Measurements from ENCODE around the gene ANXA8L1.
"Not testable (repeated sequence)": the region's sequence is repeated elsewhere in the genome, so short reads cannot be mapped to it uniquely, and the experiment has no call there.

The ANXA8L1 gene

DNA sequence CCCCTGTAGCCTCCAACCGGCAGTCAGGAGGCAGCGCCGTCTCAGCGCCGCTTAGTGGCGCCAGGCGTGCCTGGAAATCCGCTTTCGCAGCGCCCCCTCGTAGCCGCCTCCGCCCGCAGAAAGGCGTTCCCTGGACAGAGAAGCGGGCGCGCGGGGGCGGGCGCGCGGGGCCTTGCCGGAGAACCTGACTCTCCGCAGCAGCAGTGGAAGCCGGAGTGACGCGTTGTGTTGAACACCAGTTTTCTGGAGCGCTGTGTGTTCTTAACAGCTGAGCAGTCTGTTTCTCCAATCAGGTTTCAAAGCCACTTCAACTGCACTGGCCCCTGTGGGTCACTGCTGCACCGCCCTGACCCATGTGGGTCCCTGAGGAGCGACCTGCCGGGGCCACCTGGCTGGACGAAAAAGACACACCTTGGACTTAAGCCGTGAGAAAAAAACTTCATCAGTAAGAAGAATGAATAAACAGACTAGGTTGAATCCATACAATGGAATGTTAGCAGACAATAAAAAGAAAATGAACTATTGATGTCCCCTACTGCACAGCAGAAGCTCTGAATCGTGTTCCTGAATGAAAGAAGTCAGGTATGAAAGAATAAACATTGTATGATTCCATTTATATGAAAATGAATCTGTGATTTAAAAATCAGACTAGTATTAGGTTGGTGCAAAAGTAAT, 22.8 kb downstream of the ANXA8L1 start:
- not testable (repeated sequence) for DNase-seq (ENCODE audit: low spot score)

GRCh38 chr10:46409556-46409955, 34.0 kb downstream of the ANXA8L1 start:
- DNase-seq (ENCODE audit: low spot score), result not testable (repeated sequence)

DNA sequence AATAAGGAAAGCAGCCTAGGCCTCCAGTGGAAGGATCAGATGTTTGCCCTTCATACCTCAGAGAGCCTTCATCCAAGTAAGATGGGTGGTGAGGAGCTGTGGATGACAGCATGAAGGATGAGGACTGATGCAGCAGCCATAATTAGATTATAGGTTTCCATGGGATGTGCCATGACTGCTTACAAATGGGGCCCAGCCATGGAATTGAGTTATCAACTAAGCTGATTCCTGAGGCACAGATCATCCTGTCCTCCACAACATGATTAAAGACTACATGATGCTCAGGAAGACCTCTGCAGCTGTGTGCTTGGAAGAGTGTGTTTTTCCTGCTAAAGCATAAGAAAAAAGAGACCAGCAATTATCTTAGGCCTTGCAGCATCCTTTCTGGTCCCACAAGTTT, 35.5 kb downstream of the ANXA8L1 start:
- not testable (repeated sequence) for DNase-seq (ENCODE audit: low spot score)

GRCh38 chr10:46412665-46413064, 37.1 kb downstream of the ANXA8L1 start:
- DNase-seq (ENCODE audit: low spot score), result not testable (repeated sequence)

DNA sequence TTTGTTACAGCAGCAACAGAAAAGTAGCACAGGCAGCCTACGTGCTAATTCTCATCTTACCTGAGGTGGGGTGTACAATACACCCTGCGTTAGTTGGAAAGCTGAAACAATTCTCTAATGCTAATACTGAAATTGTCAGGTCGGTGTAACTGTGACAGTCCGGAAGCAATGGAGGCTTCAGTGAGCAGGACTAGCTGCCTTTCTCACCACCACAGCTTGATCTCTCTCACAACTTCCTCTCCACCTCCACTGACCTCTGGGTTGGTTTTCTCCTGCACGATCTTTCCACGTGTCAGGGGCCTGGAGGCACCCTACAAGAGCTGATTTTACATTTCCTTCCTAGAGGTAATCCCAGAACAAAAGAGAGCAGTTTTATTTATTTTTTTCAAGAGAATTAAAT, 39.7 kb downstream of the ANXA8L1 start:
- DNase-seq (ENCODE audit: low spot score), result not testable (repeated sequence)

DNA sequence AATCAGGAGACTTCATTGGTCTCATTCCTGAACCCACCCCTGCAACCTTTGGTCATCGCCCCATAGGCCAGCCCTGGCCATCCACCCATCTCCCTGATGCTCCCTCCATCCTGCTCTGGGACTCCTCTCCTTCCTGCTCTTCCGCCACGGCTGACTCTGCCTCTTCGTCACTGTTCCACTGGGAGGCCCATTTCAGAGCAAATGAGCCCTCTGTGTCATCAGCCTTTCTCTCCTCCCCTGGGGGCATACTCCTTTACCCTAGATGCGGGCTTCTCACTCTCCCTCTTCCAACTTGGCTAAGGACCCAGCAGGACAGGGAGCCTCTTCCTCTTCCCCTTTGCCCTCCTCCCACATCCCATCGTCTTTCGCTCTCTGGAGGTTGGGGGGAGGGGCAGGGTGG, 42.7 kb downstream of the ANXA8L1 start:
- DNase-seq (ENCODE audit: low spot score), result not testable (repeated sequence)

- not testable (repeated sequence) for DNase-seq (ENCODE audit: low spot score)
Measured at GRCh38 chr10:46419570-46420379, 44.2 kb downstream of the ANXA8L1 start.

DNA sequence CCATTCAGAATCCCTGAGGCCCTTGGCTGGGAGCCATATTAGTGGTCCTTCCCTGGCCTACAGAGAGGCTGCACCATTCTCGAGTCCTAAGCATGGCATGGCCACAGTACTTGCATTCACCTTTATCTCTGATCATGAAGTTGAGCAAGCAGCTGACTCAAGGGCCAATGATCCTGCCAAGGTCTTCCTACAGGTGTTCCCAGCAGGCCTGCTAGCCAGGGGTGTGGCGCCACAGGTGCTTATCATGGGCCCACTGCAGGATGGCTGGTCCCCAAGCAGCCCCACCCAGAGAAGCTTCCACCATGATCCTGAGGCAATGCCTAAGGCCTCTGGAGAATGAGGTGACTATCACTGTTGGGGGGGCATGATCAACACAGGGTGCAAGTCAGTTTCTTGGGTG, 48.0 kb downstream of the ANXA8L1 start:
- DNase-seq (ENCODE audit: low spot score), result not testable (repeated sequence)

DNA sequence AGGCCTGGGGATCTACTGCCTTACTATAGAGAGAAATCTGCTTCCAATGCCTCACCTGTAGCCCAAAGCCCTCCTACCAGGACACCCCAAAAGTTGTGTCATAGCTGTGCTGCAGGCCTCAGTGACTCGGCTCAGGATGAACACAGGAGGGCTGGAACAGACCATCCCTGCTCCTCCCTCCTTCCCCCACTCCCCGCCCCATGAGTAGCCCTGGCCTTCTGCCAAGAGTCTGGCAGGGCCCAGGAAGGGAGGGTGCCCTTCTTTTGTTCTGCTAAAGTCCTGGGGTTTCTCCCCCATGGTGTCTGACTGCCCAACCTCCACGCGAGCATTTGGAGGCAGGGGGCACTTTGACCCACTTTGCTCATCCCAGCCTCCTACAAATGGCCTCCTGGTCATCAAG, 65.4 kb downstream of the ANXA8L1 start:
- not testable (repeated sequence) for DNase-seq (ENCODE audit: low spot score)
